Motor neuron (in vitro differentiated cells): Measurements from ENCODE around the gene METTL1. TPM values are rescaled to one million over a fixed set of nuclear protein-coding genes. Genes with fewer than 3 reads are reported as not detected.

ENCODE experiments used
- ATAC-seq, 8 experiments: fragments of 200-7000 bp; cut with Tn5 transposase; replicated peaks in 6 of 8; 2 replicates each; pipeline ENCODE4 v1.8.0; 2021; ENCODE audit warnings: mild to moderate bottlenecking in 8 of 8, moderate library complexity in 8 of 8
- H3K27ac ChIP-seq, 2 donors: fragments of 250-450 bp; sonication (Bioruptor Pico); 2 replicates each; pipeline ENCODE4 v1.9.0; 2021; ENCODE audit warnings: antibody characterized with exemption in 2 of 2, mild to moderate bottlenecking in 2 of 2, moderate library complexity in 1 of 2
- H3K4me1 ChIP-seq, 2 donors: fragments of 250-450 bp; sonication (Bioruptor Pico); replicated peaks in 1 of 2; 2 replicates each; pipeline ENCODE4 v1.6.1; 2021; ENCODE audit warnings: antibody characterized with exemption in 2 of 2, mild to moderate bottlenecking in 2 of 2, moderate library complexity in 1 of 2
- H3K4me3 ChIP-seq, 5 donors: fragments of 250-450 bp; sonication (Bioruptor Pico); 2 replicates each; pipeline ENCODE4 v1.9.0; 2021; ENCODE audit warnings: antibody characterized with exemption in 5 of 5, mild to moderate bottlenecking in 5 of 5, moderate library complexity in 4 of 5
- WGBS, 10 experiments: fragments of 450-650 bp; shearing (Covaris generic); methylation state at CpG; one replicate each; pipeline ENCODE4 v1.0.0; 2022; 5-methylcytosine and 5-hydroxymethylcytosine counted together
- in situ Hi-C, 9 experiments: fragments of 400-800 bp; cut with MboI; loops; one replicate each; pipeline ENCODE4 v1.15.0; 2021; ENCODE audit warnings: low sequenced_read_pairs in 9 of 9, low pct_unique_long_range_greater_than_20kb in 2 of 9; ENCODE audit not compliant: unreplicated experiment in 9 of 9
- total RNA-seq, 8 experiments: library from RNA; unstranded; fragments of 300-600 nt; gene quantifications; 2 replicates each; pipeline versions ENCODE4 v1.2.3 to v1.2.4, GENCODE V29; 2022

METTL1 gene
- total RNA-seq, 8 experiments from 2014 or later = 8.6 to 33.2 (median 15.8) TPM

- 91 to 100% (median 100%) methylated on average over 1 to 8 of the region's 15 CpGs; no CpG with 5 or more reads in 1 of the 10 experiments for WGBS, 10 experiments
- ATAC-seq = no peak
- in situ Hi-C loops = no loop called here
- H3K27ac ChIP-seq = no peak overlapping the region
- H3K4me3 ChIP-seq = no peak overlapping the region
- H3K4me1 ChIP-seq = no peaks in the 10 kb centered on the region
Measured at GRCh38 chr12:57718641-57719528, 53.0 kb downstream of the METTL1 start.

Other genes starting within 250 kb of the METTL1 start
- 10 to 100 TPM in 4 of 8 experiments, 1 to 10 TPM in 4; 5.5 to 37.5 (median 9.7) TPM for gene MBD6, start 249.3 kb downstream of the METTL1 start, total RNA-seq
- 100 to 1,000 TPM; 104 to 184 (median 161) TPM for gene DCTN2, start 224.9 kb downstream of the METTL1 start, total RNA-seq
- 100 to 1,000 TPM in 1 of 8 experiments, 10 to 100 TPM in 4, 1 to 10 TPM in 2, under 1 TPM in 1; 0.91 to 111 (median 60.5) TPM for gene KIF5A, start 222.1 kb downstream of the METTL1 start, total RNA-seq
- 10 to 100 TPM; 12.5 to 29.4 (median 21.4) TPM for gene PIP4K2C, start 180.9 kb downstream of the METTL1 start, total RNA-seq
- 10 to 100 TPM in 7 of 8 experiments, 1 to 10 TPM in 1; 2.8 to 79.9 (median 62.7) TPM for gene DTX3, start 167.3 kb downstream of the METTL1 start, total RNA-seq
- gene ARHGEF25, start 160.7 kb downstream of the METTL1 start, total RNA-seq = 10 to 100 TPM; 16.1 to 28.5 (median 17.9) TPM
- 10 to 100 TPM in 5 of 8 experiments, 1 to 10 TPM in 1, under 1 TPM in 2; 0.61 to 34.3 (median 19.4) TPM for gene B4GALNT1, start 138.9 kb downstream of the METTL1 start, total RNA-seq
- gene OS9, start 78.0 kb downstream of the METTL1 start, total RNA-seq = 100 to 1,000 TPM in 6 of 8 experiments, 10 to 100 TPM in 2; 94.0 to 297 (median 134) TPM
- gene AGAP2, start 33.4 kb downstream of the METTL1 start, total RNA-seq = 10 to 100 TPM in 4 of 8 experiments, 1 to 10 TPM in 2, under 1 TPM in 2; 0.31 to 13.8 (median 8.8) TPM
- 10 to 100 TPM; 19.8 to 38.6 (median 24.4) TPM for gene TSPAN31, start 27.1 kb downstream of the METTL1 start, total RNA-seq
- gene CDK4, start 19.8 kb downstream of the METTL1 start, total RNA-seq = 100 to 1,000 TPM in 4 of 8 experiments, 10 to 100 TPM in 4; 43.4 to 146 (median 95.5) TPM
- gene MARCHF9, start 17.0 kb downstream of the METTL1 start, total RNA-seq = 10 to 100 TPM in 7 of 8 experiments, 1 to 10 TPM in 1; 1.7 to 23.0 (median 17.0) TPM
- 1 to 10 TPM in 5 of 8 experiments, under 1 TPM in 3; 0.76 to 3.5 (median 1.6) TPM for gene CYP27B1, start 5.0 kb downstream of the METTL1 start, total RNA-seq
- 10 to 100 TPM in 3 of 8 experiments, 1 to 10 TPM in 5; 1.5 to 15.0 (median 6.6) TPM for gene EEF1AKMT3, start 509 bp upstream of the METTL1 start, total RNA-seq
- 10 to 100 TPM; 15.2 to 39.7 (median 24.3) TPM for gene TSFM, start 10.7 kb upstream of the METTL1 start, total RNA-seq
- gene AVIL, start 46.6 kb upstream of the METTL1 start, total RNA-seq = 10 to 100 TPM in 1 of 8 experiments, 1 to 10 TPM in 7; 2.2 to 15.2 (median 4.5) TPM
- gene CTDSP2, start 74.6 kb upstream of the METTL1 start, total RNA-seq = 10 to 100 TPM; 22.2 to 85.0 (median 36.1) TPM
- gene ATP23, start 169.5 kb upstream of the METTL1 start, total RNA-seq = 10 to 100 TPM in 1 of 8 experiments, 1 to 10 TPM in 7; 3.4 to 17.2 (median 6.2) TPM